Measurements from ENCODE around the gene FGFR3.

- no peak for TF ChIP-seq CTCF (IDR thresholded peaks at IDR 0.05; ENCODE audit: low read length)
- no peak for TF ChIP-seq EZH2 (optimal IDR thresholded peaks at IDR 0.05; ENCODE audit: low read depth, low read length)
- TF ChIP-seq EZH2phosphoT487 (IDR thresholded peaks at IDR 0.05; ENCODE audit: low read length) = no peak
Measured at GRCh38 chr4:1797298-1797860, 4.3 kb downstream of the FGFR3 start.
